NCI-H524 (cell line): ENCODE data around the gene RFPL4A.
"Not testable (repeated sequence)": the region's sequence is repeated elsewhere in the genome, so short reads cannot be mapped to it uniquely, and the experiment has no call there.

Experiments used
- DNase-seq, 2 experiments: peaks; one replicate each; lab custom pipeline; 2025; lab: John Stamatoyannopoulos, UW

RFPL4A gene

DNA sequence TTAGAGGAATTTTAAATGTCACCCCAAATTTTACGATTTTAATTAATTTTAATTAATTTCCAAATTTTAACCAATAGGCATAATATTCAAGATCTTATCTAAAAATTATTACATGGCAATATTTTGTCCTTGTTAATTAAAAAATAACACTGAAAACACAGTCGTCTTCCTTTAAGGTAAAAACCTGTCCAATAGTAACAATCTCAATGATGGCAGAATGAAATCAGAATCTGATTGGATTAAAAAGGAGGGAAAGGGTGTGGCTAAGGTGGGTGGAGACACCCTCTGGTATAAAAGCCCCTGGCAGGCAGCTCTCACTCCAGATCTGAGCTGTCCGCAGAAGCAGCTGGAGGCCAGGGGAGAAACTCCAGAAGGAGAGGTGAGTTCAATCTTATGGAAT lies at the start of gene RFPL4A:
Gene RFPL4A, plus strand, starts transcription at position 301 of the 400 bp plus-strand sequence. CDS start 2,704 bp downstream, outside the sequence.
- not testable (repeated sequence) for DNase-seq

DNA sequence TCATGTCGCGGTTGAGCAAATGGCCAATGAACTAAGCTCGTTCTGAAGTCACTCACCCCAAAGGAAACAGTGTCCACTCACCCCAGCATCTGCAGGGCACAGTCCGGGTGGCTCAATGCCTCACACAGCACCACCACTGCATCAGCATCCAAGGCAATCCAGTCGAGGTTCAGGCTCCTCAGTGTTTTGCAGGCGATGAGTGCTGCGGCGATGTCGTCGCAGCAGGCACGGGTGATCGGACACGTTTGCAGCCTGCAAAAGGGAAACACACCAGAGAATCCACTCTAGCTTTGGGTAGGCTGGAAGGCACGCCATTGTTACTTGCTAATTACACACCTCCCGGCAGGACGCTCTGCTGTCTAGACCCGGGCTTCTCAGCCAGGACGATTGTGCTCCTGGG lies 47.2 kb upstream of the RFPL4A start:
- DNase-seq, result no peak

DNA sequence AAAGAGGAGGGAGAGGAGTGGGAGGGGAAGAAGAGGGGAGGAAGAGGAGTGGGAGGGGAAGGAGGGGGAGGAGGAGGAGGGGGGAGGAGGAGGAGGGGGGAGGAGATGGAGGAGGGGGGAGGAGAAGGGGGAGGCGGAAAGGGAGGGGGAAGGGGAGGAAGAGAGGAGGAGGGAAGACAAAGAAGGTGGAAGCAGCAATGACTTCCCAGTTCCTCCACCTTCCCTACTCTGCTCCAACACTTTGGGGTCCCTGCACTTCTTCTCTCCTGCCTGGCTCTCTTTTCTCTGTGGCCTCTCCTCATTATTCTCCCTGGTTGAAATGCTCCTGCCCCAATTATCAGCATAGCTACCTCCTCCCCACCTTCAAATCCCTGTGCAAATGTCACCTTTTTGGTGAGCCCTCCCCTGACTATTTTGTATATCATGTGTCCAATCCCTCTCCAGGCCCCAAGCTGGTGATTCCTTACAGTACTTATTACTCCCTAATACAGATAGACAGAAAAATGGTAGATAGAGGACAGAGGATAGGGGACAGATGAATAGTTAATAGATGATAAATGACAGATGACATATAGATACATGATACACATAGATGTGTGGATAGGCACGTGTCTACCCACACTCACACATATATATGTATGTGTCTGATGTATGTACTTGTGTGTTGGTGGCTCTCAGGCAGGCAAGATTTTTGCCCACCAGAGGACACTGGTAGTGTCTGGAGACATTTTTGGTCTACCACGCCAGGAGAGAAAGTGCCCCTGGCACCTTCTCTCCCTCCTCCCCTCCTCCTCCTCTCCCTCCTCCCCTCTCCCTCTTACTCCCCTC lies 45.9 kb upstream of the RFPL4A start:
- no peak for DNase-seq

DNA sequence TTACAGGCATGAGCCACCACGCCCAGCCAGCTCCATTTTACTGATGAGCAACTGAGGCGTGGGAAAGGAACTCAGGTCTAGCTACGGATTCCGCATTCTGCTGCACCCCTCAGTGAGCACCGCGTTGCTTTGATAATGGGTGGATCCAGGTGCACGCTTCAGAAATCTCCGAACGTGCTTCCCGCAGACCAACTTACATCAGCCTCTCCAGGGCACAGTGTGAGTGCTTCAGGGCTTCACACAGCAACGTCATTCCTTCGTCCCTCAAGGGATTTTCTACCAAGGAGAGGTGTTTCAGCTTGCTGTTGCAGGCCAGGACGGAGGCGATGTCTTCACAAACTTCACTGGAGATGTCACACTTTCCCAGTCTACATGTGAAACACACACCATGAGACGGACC lies 42.4 kb upstream of the RFPL4A start:
- DNase-seq, result no peak

DNA sequence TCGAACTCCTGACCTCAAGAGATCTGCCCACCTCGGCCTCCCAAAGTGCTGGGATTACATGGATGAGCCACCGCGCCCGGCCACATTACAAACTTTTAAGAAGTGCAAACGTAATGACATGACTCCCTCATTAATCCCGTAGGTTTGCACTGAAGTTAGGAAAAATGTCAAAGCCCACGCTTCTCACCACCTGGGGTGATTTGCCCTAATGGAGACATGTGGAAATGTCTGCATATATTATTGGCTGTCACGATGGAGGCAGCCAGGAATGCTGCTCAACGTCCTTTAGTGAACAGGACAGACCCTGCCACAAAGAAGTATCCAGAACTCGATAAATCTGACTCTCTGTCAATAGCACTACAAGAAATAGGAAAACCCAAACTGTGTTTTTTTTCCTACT lies 41.6 kb upstream of the RFPL4A start:
- DNase-seq, result no peak

DNA sequence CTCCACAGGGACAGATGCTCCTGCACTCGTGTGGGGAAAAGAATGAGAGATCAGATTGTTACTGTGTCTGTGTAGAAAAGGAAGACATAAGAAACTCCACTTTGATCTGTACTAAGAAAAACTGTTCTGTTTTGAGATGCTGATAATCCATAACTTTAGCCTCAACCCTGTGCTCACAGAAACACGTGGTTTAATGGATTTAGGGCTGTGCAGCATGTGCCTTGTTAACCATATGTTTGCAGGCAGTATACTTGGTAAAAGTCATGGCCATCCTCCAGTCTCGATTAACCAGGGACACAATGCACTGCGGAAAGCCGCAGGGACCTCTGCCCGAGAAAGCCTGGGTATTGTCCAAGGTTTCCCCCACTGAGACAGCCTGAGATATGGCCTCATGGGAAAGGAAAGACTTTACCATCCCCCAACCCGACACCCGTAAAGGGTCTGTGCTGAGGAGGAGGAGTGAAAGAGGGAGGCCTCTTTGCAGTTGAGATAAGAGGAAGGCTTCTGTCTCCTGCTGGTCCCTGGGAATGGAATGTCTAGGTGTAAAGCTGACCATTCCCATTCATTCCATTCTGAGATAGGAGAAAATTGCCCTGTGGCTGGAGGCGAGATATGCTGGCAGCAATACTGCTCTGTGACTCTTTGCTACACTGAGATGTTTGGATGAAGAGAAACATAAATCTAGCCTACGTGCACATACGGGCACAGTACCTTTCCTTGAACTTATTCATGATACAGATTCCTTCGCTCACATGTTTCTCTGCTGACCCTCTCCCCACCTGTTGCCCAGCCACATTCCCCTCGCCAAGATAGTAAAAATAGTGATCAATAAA lies 40.8 kb upstream of the RFPL4A start:
- DNase-seq, result not testable (repeated sequence)

DNA sequence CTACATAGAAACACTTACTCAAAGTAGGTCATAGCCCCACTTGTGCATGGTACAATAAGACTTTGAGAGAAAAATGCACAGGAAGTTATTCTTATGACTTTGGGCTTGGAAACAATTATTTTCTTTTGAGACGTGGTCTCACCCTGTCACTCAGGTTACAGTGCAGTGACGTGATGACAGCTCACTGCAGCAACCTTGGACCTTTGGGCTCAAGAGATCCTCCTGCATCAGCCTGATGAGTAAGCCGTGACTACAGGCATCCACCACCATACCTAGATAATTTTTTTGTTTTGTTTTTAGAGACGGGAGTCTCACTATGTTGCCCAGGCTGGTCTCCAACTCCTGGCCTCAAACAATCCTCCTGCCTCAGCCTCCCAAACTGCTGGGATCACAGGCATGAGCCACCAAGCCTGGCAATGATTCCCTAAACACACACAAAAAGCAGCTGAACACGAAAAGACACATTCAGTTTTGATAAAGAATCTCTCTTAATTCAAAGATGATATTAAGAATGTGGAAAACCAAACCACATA lies 38.6 kb upstream of the RFPL4A start:
- no peak for DNase-seq

DNA sequence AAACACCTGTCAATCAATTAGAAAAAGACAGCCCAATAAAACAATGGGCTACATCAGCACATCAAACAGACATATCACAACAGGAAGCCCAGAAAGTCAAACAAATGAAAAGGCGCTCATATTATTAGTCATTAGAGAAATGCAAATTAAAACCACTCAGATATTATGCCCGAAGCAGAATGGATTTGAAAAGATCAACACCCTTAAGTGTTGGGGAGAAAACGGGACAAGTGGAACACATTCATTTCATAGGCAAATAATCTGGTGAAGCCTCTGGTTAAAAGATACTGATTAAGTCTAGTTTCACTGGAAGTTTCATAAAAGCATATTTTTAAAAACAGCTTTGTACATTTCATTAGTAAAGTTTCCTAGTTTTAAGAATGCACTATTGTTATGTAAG lies 38.1 kb upstream of the RFPL4A start:
- DNase-seq, result no peak

DNA sequence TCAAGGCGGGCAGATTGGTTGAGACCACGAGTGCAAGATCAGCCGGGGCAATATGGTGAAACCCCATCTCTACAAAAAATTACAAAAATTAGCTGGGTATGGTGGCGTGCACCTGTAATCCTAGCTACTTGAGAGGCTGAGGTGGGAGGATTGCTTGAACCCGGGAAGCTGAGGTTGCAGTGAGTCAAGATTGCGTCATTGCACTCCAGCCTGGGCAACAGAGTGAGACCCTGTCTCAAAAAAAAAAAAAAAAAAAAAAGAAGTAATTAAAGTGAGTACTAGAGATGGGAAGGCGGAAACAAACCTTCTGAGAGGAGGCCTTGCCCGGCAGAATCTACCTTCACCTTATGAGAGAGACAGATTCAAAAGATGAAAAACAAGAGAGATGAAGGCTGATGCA lies 35.4 kb upstream of the RFPL4A start:
- DNase-seq, result no peak

DNA sequence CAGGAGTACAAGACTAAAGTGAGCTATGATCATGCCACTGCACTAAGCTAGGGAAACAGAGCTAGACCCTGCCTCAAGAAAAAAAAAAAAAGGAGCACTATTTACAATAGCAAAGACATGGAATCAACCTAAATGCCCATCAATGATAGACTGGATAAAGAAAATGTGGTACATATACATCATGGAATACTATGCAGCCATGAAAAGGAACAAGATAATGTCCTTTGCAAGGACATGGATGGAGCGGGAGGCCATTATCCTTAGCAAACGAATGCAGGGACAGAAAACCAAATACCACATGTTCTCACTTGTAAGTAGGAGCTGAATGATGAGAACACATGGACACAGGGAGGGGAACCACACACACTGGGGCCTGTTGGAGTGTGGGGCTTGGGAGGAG lies 28.5 kb upstream of the RFPL4A start:
- not testable (repeated sequence) for DNase-seq

DNA sequence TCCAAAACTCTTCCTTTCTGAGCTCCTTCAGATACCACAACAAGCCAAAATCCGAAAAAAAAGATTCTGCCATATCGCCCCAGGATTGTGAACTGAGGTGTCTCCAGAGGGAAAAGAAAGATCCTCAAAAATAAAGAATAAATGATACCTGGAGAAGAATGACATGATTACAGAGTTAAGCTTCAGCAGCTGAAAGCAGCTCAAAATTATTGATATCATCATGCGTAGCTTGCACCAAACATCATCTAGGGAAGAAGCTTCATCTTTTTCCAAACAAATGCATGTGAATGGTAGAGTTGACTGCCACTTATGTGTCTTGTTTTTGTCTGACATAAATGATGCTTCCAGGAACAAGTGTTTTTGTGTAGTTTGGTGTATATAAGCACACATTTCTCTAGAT lies 20.6 kb upstream of the RFPL4A start, which contains the start of gene NLRP9:
Gene NLRP9, minus strand, starts transcription at position 101 of the 400 bp plus-strand sequence. Its CDS starts 28 bp downstream, at position 73.
- no peak for DNase-seq

DNA sequence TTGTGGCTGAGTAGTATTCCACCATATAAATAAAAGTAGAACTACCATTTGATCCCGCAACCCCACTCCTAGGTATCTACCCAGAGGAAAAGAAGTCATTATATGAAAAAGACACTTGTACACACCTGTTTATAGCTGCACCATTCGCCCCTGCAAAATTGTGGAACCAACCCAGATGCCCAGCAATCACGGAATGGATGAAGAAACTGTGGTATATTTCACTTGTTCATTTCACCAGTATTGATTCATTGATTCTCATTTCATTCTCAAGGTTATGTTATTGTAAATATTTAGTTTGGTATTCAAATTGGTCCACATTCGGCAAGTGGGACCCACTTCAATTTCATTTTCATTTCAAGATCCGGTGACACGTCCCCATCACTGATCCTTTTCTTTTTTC lies 8.2 kb upstream of the RFPL4A start:
- DNase-seq, result no peak

DNA sequence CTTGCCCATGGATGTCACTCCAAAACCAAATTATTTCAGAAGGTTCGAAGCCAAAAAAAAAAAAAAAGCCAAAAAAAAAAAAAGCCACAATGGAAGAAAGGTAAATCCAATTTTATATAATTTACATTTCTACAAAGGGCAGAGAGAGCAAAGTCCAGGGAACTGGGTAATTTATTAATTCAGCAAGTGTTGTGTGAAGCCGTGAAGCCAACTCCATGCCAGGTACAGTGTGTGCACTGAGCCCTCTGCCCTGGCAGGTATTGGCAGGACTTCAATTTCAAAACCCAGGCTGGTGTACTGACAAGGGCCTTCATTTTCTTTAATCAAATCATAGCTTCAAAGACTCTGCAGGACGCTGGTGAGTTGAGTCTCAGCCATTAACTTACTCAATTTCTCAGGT lies 5.5 kb upstream of the RFPL4A start:
- DNase-seq, result no peak

DNA sequence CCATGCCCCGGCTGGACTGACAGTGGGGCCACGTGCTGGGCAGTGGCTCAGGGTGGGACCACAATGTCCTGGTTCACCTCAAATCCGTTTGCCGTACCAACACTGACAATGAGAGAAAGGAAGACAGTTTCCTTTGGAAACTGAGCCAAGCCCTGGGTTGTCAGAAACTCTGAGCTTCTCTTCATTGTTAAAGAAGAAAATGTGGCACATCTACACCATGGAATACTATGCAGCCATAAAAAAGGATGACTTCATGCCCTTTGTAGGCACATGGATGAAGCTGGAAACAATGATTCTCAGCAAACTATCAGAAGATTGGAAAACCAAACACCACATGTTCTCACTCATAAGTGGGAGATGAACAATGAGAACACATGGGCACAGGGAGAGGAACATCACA lies 2.1 kb upstream of the RFPL4A start:
- not testable (repeated sequence) for DNase-seq

DNA sequence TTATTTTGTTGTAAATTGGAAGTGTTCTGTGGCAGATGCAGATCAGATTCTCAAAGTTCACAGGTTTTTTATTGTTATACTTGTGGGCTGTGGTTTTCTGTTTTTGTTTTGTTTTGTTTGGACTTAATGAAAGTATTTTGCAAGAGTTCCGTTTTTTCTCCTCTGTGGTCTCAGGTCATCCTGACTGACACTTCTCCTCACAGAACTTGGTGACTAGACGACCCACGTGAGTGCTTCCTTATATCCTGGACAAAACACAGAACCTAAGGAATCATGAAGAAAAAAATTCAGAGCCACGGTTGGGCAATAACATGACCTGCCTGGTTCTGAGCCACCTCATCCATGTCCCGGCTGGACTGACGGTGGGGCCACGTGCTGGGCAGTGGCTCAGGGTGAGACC lies 7.6 kb downstream of the RFPL4A start:
- no peak for DNase-seq

DNA sequence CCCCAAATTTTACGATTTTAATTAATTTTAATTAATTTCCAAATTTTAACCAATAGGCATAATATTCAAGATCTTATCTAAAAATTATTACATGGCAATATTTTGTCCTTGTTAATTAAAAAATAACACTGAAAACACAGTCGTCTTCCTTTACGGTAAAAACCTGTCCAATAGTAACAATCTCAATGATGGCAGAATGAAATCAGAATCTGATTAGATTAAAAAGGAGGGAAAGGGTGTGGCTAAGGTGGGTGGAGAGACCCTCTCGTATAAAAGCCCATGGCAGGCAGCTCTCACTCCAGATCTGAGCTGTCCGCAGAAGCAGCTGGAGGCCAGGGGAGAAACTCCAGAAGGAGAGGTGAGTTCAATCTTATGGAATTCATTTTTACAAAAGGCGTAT lies 9.9 kb downstream of the RFPL4A start, which contains the start of gene RFPL4AL1:
Gene RFPL4AL1, plus strand, starts transcription at position 301 of the 400 bp plus-strand sequence. CDS start 2,687 bp downstream, outside the sequence.
- DNase-seq, result not testable (repeated sequence)

DNA sequence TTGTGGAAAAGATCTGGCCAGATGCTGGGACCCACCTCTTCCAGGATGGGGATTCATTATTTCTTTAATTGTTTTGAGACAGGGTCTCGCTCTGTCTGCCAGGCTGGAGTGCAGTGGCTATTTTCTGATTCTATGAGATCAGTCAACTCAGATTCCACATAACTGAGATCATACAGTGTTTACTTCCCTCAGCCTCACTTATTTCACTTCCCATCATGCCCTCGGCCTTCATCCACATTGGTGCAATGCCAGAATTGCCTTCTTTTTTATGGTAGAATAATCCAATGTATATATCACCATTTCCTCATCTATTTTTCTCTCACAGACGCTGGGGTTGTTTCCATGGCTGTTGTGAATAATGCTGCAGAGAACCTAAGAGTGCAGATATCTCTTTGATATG lies 10.7 kb downstream of the RFPL4A start:
- DNase-seq, result not testable (repeated sequence)

DNA sequence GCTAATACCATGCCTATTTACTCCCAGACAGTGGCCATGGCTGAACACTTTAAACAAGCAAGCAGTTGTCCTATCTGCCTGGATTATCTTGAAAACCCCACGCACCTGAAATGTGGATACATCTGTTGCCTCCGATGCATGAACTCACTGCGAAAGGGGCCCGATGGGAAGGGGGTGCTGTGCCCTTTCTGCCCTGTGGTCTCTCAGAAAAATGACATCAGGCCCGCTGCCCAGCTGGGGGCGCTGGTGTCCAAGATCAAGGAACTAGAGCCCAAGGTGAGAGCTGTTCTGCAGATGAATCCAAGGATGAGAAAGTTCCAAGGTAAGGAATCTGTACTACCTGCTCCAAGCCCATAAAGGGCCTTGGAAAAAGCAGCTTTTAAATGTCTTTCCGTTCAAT lies 18.6 kb downstream of the RFPL4A start:
- DNase-seq, result no peak

DNA sequence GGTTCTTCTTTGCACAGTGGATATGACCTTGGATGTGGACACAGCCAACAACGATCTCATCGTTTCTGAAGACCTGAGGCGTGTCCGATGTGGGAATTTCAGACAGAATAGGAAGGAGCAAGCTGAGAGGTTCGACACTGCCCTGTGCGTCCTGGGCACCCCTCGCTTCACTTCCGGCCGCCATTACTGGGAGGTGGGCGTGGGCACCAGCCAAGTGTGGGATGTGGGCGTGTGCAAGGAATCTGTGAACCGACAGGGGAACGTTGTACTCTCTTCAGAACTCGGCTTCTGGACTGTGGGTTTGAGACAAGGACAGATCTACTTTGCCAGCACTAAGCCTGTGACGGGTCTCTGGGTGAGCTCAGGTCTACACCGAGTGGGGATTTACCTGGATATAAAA lies 19.4 kb downstream of the RFPL4A start:
- DNase-seq, result no peak

DNA sequence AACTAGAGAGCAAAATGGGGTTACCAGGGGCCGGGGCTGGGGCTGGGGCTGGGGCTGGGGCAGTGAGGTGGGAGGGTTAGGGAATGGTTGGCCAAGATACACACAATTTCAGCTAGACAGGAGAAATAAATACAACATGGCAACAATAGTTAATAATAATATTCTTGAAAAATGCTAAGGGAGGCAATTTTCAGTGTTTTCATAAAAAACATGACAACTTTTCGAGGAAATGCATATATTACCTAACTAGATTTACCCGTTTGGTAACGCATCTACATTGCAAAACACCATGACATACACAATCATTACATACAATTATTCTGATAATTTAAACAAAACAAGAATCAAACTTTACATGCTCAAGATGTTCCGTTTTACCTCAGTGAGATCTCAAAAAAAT lies 22.2 kb downstream of the RFPL4A start:
- no peak for DNase-seq

DNA sequence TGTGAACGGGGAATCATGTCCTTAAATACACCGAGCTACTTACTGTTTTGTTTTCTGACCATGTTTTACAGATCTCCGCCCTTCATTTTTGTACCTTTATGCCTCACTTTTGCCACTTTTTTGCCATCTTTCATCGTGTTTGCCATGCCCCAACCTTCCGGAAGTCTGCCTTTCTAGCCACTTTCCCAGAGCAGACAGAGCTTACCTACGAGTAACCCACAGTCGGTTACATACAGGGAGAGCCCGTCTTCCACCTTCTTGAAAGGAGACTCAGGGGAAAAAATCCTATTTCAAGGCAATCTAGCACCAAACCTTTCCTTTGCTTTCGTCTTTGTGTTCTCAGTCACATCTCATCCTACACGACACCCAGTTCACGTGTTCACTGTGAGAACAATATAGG lies 36.1 kb downstream of the RFPL4A start:
- no peak for DNase-seq

DNA sequence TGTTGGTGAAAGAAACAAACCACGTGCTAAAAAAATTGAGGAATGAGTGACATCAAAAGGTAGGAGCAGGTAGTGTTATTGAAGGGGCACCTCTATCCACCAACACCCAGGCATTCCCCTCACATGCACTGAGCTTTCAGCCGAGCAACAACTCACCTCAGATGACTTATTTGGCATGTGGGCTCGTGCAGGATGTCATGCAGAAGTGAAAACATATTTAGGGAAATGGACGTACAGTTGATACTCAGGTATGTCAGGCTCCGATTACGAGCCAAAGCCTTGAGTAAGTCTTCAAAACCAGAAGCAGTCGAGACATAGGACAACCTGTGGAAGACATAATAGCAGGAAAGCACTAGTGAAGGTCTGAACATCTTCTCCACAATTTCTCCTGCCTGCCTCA lies 42.5 kb downstream of the RFPL4A start:
- no peak for DNase-seq

DNA sequence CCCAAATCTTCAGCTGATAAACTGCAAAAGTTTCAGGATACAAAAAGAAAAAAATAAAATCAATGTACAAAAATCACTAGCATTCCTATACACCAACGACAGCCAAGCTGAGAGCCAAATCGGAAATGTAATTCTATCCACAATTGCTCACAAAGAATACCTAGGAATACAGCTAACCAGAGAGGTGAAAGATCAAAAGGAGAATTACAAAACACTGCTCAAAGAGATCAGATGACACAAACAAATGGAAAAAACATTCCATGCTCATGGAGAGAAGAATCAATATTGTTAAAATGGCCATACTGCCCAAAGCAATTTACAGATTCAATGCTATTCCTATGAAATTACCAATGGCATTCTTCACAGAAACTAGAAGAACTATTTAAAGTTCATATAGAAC lies 43.4 kb downstream of the RFPL4A start:
- DNase-seq, result no peak
